ENCODE measurements around the gene TOMM20.
"Not testable (repeated sequence)": the region's sequence is repeated elsewhere in the genome, so short reads cannot be mapped to it uniquely, and the experiment has no call there.

The TOMM20 gene

GRCh38 chr1:235128456-235129328 lies at the start of gene TOMM20:
Gene TOMM20, minus strand, starts transcription at chr1:235128837. Its CDS starts 122 bp downstream, at chr1:235128715.
- peak; percentile 98 for DNase-seq (ENCODE audit: low spot score)

GRCh38 chr1:235176486-235176885 lies 47.8 kb upstream of the TOMM20 start:
- no peak for DNase-seq (ENCODE audit: low spot score)

- no peak for DNase-seq (ENCODE audit: low spot score)
These were observed 41.3 kb upstream of the TOMM20 start for GRCh38 chr1:235169986-235170385.

GRCh38 chr1:235168375-235168774 lies 39.7 kb upstream of the TOMM20 start:
- no peak for DNase-seq (ENCODE audit: low spot score)

GRCh38 chr1:235161685-235162327 lies 33.2 kb upstream of the TOMM20 start:
- no peak for DNase-seq (ENCODE audit: low spot score)

GRCh38 chr1:235160957-235161684 lies 32.5 kb upstream of the TOMM20 start, which contains the start of gene RBM34:
Gene RBM34, minus strand, starts transcription at chr1:235161250. Its CDS starts 24 bp downstream, at chr1:235161226.
- peak; percentile 92 for DNase-seq (ENCODE audit: low spot score)

- no peak for DNase-seq (ENCODE audit: low spot score)
These were observed 31.8 kb upstream of the TOMM20 start for GRCh38 chr1:235160383-235160956.

- DNase-seq (ENCODE audit: low spot score) = not testable (repeated sequence)
These were observed 31.3 kb upstream of the TOMM20 start for GRCh38 chr1:235159930-235160329.

- DNase-seq (ENCODE audit: low spot score) = not testable (repeated sequence)
These were observed 30.6 kb upstream of the TOMM20 start for GRCh38 chr1:235159284-235159683.

- DNase-seq (ENCODE audit: low spot score) = no peak
These were observed 30.0 kb upstream of the TOMM20 start for GRCh38 chr1:235158680-235159079.

GRCh38 chr1:235157150-235157549 lies 28.5 kb upstream of the TOMM20 start:
- DNase-seq (ENCODE audit: low spot score) = no peak

GRCh38 chr1:235156740-235157139 lies 28.1 kb upstream of the TOMM20 start:
- no peak for DNase-seq (ENCODE audit: low spot score)

GRCh38 chr1:235156265-235156664 lies 27.6 kb upstream of the TOMM20 start:
- DNase-seq (ENCODE audit: low spot score) = no peak

- no peak for DNase-seq (ENCODE audit: low spot score)
These were observed 23.6 kb upstream of the TOMM20 start for GRCh38 chr1:235152235-235152634.

- no peak for DNase-seq (ENCODE audit: low spot score)
These were observed 22.4 kb upstream of the TOMM20 start for GRCh38 chr1:235151033-235151432.

- DNase-seq (ENCODE audit: low spot score) = no peak
These were observed 21.2 kb upstream of the TOMM20 start for GRCh38 chr1:235149824-235150223.

- DNase-seq (ENCODE audit: low spot score) = no peak
These were observed 18.6 kb upstream of the TOMM20 start for GRCh38 chr1:235147269-235147668.

GRCh38 chr1:235145639-235146038 lies 17.0 kb upstream of the TOMM20 start:
- DNase-seq (ENCODE audit: low spot score) = no peak

- no peak for DNase-seq (ENCODE audit: low spot score)
These were observed 14.4 kb upstream of the TOMM20 start for GRCh38 chr1:235142991-235143390.

- no peak for DNase-seq (ENCODE audit: low spot score)
These were observed 10.7 kb upstream of the TOMM20 start for GRCh38 chr1:235139315-235139714.

- no peak for DNase-seq (ENCODE audit: low spot score)
These were observed 10.2 kb upstream of the TOMM20 start for GRCh38 chr1:235138821-235139220.

- no peak for DNase-seq (ENCODE audit: low spot score)
These were observed 7.5 kb upstream of the TOMM20 start for GRCh38 chr1:235136111-235136510.
